AG04450 (cell line): ENCODE data around the gene BBS9. TPM values are rescaled to one million over a fixed set of nuclear protein-coding genes. Genes with fewer than 3 reads are reported as not detected.

Experiments used
- CTCF ChIA-PET: fragments of 300-600, 350-600 bp; formaldehyde crosslinking; extraction: SDS; loops from one replicate; lab custom pipeline; 2022; ENCODE audit warnings: antibody characterized with exemption, inconsistent platforms; lab: Charles Lee
- POLR2A ChIA-PET: fragments of 350-600 bp; formaldehyde crosslinking; extraction: SDS; loops from one replicate; lab custom pipeline; 2021; ENCODE audit warnings: antibody characterized with exemption, inconsistent platforms; lab: Yijun Ruan, JAX
- DNase-seq: peaks from one replicate; pipeline ENCODE4 v3.0.0-alpha.2; 2011; ENCODE audit warnings: low read depth, low spot score
- H3K27ac ChIP-seq: one replicate; pipeline ENCODE4 v1.5.1; 2012; ENCODE audit warnings: low read depth, low read length, control low read depth
- H3K27me3 ChIP-seq: one replicate; pipeline ENCODE4 v1.6.0; 2012; ENCODE audit warnings: low read length; ENCODE audit not compliant: control insufficient read depth, insufficient read depth
- H3K4me3 ChIP-seq: 2 replicates; pipeline ENCODE4 v1.5.1; 2011; ENCODE audit warnings: mild to moderate bottlenecking, low read depth, low read length, control low read depth
- H3K9me3 ChIP-seq: 2 replicates; pipeline ENCODE4 v1.5.1; 2012; ENCODE audit warnings: low read length; ENCODE audit not compliant: control insufficient read depth, insufficient read depth
- polyA plus RNA-seq: library from polyadenylated mRNA; depleted of rRNA; stranded (reverse); fragments of >200 nt; gene quantifications from 2 replicates; pipeline ENCODE4 v1.2.3, GENCODE V29; 2011; rRNA removed
- small RNA-seq: library from RNA; depleted of rRNA; stranded (forward); fragments of <200 nt; gene quantifications from one replicate; pipeline ENCODE3, GENCODE V24; 2012; ENCODE audit warnings: low read depth; ENCODE audit not compliant: insufficient read length
- TF ChIP-seq, protein P1 (sequence below): IDR thresholded peaks from 2 replicates; pipeline ENCODE4 v1.5.1; 2011; ENCODE audit warnings: low read depth, low read length, control low read depth, inconsistent platforms

Gene BBS9
- polyA plus RNA-seq, 1 experiment, result 15.6 TPM

- H3K9me3 ChIP-seq, result no peaks in the 10 kb centered on the region
- TF ChIP-seq, protein P1, sequence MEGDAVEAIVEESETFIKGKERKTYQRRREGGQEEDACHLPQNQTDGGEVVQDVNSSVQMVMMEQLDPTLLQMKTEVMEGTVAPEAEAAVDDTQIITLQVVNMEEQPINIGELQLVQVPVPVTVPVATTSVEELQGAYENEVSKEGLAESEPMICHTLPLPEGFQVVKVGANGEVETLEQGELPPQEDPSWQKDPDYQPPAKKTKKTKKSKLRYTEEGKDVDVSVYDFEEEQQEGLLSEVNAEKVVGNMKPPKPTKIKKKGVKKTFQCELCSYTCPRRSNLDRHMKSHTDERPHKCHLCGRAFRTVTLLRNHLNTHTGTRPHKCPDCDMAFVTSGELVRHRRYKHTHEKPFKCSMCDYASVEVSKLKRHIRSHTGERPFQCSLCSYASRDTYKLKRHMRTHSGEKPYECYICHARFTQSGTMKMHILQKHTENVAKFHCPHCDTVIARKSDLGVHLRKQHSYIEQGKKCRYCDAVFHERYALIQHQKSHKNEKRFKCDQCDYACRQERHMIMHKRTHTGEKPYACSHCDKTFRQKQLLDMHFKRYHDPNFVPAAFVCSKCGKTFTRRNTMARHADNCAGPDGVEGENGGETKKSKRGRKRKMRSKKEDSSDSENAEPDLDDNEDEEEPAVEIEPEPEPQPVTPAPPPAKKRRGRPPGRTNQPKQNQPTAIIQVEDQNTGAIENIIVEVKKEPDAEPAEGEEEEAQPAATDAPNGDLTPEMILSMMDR, result no peak
- no peak for DNase-seq
- CTCF ChIA-PET, result interaction anchor here (1.4 kb wide), 1 partner anchor 278 kb away, joined by 3 read pairs; no protein-coding TSS in a partner anchor
- H3K27me3 ChIP-seq, result no peaks in the 10 kb centered on the region
- no peak overlapping the region for H3K4me3 ChIP-seq
- POLR2A ChIA-PET, result no interaction called here
- no peak overlapping the region for H3K27ac ChIP-seq
Measured at GRCh38 chr7:33654676-33655075, 525.3 kb downstream of the BBS9 start.

Small RNAs within 50 kb of the gene (small RNA-seq; reads per million reads assigned to genes)
- not detected for gene AC007312.1
- gene AC074338.1, result not detected
- not detected for gene RNA5SP229

Other genes with a start within 250 kb of the BBS9 start
- 21.9 and 26.1 TPM in 2 replicates for gene KBTBD2, start 237.8 kb upstream of the BBS9 start, polyA plus RNA-seq
- 177 and 204 TPM in 2 replicates for gene FKBP9, start 172.1 kb upstream of the BBS9 start, polyA plus RNA-seq
- 13.0 and 20.3 TPM in 2 replicates for gene NT5C3A, start 66.8 kb upstream of the BBS9 start, polyA plus RNA-seq
- 18.2 and 23.9 TPM in 2 replicates for gene RP9, start 20.2 kb upstream of the BBS9 start, polyA plus RNA-seq